Activated T-cell treated with anti-CD3 and anti-CD28 coated beads for 1 hour (primary cell): ENCODE data around the gene NCOA7.
"Not testable (repeated sequence)": the region's sequence is repeated elsewhere in the genome, so short reads cannot be mapped to it uniquely, and the experiment has no call there.

ENCODE experiments used
- DNase-seq: peaks from one replicate; pipeline ENCODE4 v3.0.0-alpha.2; 2020; ENCODE audit warnings: low read depth

Gene NCOA7

GRCh38 chr6:125919618-125920017 is 128.9 kb downstream of the NCOA7 start:
- no peak for DNase-seq

DNA sequence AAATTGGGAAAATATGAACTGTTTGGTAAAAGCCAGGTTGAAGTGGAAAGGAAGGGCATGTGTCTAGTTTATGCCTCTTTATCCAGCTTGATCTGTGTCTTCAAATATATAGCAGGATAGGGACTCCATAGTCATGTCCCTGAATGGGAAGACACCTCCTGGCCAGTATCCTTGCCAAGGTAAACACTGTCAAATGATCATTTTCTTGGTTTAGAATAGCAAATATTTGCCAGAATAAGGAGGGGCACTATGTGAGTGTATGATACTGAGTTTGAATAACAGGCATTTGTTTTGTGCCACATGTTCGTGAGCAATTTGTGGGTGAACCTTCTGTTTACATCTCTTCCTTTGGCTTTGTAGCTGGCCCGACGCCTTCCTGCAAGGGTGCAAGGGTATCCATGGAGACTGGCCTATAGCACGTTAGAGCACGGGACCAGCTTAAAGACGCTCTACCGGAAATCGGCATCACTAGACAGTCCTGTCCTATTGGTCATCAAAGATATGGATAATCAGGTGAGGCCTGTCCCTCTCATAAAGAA is 131.6 kb downstream of the NCOA7 start:
- DNase-seq, result no peak

DNA sequence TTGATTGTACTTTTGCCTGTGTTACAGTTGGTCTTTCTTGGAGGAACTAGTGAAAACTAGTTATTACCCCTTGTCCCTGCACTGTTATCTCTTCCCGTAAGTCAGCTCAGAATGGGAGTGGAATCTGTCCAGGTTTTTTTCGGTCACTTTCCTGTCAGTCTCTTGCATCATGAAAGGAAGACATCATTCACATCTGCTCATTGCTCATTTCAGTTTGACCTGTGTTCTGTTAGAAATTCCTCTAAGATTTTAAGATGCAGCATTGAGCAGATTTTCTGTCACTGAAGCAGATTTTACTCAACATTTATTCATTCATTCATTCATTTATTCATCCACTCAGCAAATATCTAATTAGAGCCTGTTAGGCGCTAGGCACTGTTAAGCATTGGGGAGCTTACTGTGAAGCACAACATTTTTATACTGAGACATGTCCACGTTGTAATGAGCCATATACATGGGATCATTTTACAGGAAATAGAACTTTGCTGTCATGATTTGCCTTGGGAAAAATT is 132.7 kb downstream of the NCOA7 start:
- DNase-seq, result no peak

DNA sequence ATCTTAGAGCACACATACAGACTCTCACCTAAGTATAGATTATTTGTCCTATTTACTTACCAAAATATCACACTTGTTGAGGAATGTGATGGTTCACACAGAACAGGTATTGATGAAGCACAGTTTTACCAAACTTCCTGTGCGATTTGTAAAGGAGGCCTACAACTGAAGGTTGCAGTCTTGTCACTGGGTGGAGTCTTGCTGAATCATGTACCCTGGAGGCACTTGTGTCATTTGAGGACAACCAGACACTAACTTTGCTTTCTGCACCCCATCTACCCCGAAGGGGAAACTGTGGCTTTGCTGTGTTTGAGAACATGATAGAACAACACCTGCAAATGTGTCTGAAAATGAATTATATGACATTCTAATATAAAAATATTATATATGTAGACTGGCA is 133.4 kb downstream of the NCOA7 start:
- DNase-seq, result no peak

- no peak for DNase-seq
Measured at GRCh38 chr6:125924697-125925358, 134.1 kb downstream of the NCOA7 start.

GRCh38 chr6:125926711-125927110 is 136.0 kb downstream of the NCOA7 start:
- no peak for DNase-seq

DNA sequence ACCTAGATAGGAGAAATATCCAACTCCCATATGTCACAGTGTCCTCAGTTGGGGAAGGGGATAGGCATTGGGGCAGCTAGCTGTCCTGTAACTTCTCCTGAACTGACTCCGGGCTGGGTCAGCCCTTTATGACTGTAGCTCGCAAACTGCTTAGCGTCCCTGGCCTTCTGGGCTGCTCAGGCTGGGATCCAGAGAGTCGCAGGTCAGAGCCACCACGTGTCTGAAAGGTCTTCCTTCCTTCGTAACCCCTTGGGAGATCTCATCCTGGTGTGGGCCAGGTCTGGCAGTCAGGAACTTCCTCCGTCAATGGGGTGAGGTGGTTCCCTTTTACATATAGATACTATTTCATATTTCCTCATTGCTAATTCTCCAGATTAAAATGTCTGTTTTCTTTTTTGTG is 137.0 kb downstream of the NCOA7 start:
- no peak for DNase-seq

- DNase-seq, result no peak
Measured at GRCh38 chr6:125930765-125931418, 140.1 kb downstream of the NCOA7 start.

GRCh38 chr6:125931733-125932450 is 141.1 kb downstream of the NCOA7 start:
- no peak for DNase-seq

- no peak for DNase-seq
Measured at GRCh38 chr6:125932451-125932795, 141.7 kb downstream of the NCOA7 start.

GRCh38 chr6:125935520-125935919 is 144.8 kb downstream of the NCOA7 start:
- DNase-seq, result not testable (repeated sequence)

GRCh38 chr6:125939026-125939425 is 148.3 kb downstream of the NCOA7 start:
- DNase-seq, result no peak

DNA sequence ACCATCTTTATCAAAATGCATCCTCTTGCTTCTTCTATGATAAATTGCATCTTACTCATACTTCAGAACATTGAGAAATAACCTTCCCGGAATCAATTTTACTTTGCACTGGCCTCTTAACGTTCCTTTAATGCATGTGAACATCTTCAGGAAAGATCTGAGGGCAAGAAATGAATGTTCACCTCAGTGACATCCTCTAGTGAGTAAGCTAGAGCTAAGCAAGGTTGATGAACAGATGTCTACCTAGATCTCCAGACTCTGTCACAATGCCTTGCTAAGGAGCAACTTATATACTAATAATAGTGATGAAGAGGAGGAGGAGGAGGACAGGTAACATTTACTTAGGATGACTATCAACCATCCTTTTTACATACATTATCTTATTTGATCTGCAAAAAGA is 149.0 kb downstream of the NCOA7 start:
- DNase-seq, result no peak

- no peak for DNase-seq
Measured at GRCh38 chr6:125940247-125941041, 149.7 kb downstream of the NCOA7 start.

DNA sequence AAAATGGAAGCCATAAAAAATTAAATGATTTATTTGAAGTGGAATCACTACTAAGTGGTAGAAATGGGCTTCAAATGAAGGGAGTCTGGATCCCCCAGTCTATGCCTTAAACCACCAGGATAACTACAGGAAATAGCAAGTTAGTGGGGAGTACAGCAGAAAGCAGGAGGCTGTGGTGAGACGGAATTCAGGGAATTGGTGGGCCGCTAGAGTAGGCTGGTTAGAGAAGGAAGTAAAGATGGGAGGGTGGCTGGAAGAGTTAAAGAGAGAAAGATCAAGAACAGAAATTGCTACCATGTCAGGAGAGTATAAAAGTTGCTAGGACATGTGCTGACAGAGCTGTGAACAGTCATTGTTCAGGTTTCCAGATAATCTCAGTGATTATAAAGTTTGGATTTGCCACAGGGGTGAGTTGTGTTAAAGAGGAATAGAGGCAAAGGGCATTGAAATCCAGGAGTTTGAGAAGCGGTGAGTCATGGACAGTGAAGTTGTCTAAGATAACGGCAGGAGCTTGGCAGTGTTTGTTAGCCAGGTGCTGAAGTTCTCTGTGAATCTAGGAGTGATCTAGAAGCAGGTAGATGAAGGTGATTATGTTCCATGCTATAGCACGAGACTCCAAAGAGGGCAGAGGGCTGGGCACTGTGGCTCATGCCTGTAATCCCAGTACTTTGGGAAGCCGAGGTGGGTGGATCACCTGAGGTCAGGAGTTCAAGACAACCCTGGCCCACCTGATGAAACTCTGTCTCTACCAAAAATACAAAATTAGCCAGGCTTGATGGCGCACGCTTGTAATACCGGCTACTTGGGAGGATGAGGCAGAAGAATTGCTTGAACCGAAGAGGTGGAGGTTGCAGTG is 152.1 kb downstream of the NCOA7 start:
- DNase-seq, result no peak

- no peak for DNase-seq
Measured at GRCh38 chr6:125943528-125944433, 153.0 kb downstream of the NCOA7 start.

GRCh38 chr6:125944434-125944816 is 153.7 kb downstream of the NCOA7 start:
- DNase-seq, result no peak

DNA sequence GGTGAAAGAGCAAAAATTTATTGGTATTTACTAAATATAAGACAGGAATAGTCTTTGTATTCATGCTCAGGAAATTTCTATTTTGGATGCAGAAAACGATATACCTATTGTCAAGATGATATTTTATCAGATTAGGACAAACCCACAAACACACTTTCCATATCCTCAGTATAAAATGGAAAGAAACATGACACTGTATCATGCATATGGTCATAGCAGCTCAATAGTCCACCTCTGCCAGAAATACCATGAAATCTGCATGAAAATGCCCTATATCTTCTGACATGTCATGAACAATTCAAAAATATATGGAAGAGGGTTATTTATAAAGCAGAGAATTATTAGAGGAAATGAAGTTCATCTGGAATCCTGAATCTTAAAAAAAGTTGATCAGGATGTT is 154.1 kb downstream of the NCOA7 start:
- DNase-seq, result no peak

DNA sequence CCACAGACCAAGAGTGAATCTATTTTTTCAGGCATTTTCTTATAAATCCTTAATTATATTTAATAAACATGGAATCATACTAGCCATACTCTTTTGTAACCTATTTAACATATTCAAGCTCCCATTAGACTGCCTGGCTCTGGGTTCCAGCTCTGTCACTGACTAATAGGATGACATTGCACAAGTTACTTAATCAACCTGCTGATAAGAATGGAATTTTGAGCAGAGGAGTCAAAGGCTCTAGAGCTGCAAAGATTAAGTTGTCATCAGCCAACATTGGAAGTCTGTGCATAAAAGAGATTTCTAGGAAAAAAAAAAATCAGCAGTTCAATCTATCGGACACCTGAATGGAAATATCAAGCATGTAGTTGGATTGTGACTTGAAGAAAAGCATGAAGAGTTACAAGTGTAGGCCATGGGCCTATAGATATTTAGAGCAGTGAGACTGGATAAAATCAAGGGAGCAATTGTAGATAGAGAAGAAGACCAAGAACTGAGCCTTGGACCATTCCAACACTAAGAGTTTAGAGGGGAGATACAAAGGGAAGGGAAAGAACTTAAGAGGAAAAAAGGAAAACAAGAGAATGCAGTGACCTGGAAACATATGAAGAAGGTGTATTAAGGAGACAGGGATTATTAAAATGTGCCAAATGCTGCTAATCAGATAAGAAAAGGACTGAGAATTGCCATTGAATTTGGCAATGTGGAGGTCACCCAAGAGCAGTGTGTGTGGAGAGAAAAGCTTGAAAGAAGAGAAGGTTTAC is 154.8 kb downstream of the NCOA7 start:
- DNase-seq, result no peak
